ENCODE measurements around the gene ARHGEF39.
"Not testable (repeated sequence)": the region's sequence is repeated elsewhere in the genome, so short reads cannot be mapped to it uniquely, and the experiment has no call there.

ARHGEF39 gene

GRCh38 chr9:35649431-35650340 lies 15.3 kb downstream of the ARHGEF39 start:
- DNase-seq, result no peak

GRCh38 chr9:35646533-35647265 lies 18.3 kb downstream of the ARHGEF39 start:
- DNase-seq, result peak; percentile 80

DNA sequence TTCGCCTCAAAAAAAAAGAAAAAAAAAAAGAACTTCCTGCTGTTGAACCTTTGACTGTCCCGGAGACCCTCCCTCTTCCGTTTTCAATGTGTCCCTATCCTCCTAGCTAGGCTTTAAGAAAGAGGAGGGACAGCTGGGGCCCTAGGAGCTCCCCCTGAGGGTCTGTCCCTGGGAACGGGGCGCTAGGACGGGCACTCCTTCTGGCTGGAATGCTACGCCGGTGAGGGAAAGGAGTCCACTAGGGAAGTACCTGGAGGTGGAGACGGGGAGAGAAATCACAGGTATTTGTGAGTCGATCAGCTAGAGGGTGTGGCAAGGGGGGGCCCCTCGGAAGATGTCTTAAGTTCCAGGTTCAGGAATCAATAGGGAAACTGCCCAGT lies 18.9 kb downstream of the ARHGEF39 start:
- peak; percentile 59 for DNase-seq

DNA sequence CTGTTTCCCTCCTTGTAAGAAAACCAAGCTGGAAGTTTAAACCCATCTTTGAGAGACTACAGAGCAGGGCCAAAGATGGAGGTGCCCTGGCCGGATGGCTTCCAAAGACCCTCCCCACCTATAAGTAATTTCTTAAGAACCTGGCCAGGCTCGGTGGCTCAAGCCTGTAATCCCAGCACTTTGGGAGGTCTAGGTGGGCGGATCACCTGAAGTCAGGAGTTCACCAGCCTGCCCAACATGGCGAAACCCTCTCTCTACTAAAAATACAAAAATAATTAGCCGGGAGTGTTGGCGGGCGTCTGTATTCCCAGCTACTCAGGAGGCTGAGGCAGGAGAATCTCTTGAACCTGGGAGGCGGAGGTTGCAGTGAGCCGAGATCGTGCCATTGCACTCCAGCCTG lies 19.3 kb downstream of the ARHGEF39 start:
- DNase-seq, result not testable (repeated sequence)

DNA sequence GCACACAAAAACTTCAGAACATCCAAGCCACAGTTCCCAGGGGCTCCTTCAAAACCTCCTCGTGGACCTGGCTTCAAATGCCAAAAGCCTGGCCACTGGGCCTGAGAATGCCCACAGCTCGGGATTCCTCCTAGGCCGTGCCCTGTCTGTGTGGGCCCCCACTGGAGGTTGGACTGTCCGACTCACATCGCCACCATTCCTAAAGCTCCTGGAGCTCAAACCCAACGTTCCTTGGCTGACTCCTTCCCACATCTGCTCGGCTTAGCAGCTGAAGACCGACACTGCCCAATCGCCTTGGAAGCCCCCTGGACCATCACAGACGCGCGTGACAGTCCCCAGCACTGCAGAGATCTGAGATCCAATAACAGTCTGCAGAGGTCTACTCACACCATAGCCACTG lies 21.9 kb downstream of the ARHGEF39 start:
- no peak for DNase-seq

DNA sequence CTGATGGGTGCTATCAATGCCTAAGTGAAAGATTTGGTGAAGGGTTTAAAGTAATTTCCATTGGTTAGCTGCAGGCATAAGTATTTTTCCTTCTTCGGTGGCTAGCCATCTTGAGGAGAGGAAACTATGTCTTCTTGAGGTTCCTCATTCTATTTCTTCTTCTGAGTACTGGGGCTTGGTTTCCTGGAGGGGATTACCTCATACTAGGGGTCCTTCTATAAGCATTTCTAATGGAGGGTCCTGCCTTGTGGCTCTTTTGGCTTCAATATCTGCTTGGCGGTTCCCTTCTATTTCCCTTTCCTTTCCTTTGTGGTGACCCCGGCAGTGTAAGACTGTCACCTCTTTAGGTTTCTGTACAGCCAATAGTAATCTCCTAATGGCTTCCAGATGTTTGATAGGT lies 23.5 kb downstream of the ARHGEF39 start:
- DNase-seq, result not testable (repeated sequence)

- DNase-seq, result not testable (repeated sequence)
Observed at GRCh38 chr9:35640431-35640830, 24.6 kb downstream of the ARHGEF39 start.

GRCh38 chr9:35639631-35640030 lies 25.4 kb downstream of the ARHGEF39 start:
- DNase-seq, result no peak

DNA sequence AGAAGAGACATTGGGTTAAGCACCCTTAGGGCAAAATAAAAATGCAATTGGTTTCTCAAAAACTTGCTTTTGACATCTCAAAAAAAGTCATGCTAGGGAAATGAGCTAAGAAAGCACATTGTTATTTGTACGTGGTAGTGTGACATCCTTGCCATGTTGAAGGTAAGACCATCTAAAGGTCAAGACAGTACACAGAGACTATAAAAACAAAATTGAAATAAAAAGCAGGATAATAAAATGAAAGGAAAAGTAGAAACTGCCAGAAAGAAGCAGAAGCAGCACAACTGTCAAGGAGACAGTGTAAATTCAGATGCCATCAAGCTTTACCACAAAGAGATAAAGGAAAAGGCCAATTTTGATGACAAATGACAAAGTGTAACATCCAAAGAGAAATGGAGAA lies 25.8 kb downstream of the ARHGEF39 start:
- not testable (repeated sequence) for DNase-seq

DNA sequence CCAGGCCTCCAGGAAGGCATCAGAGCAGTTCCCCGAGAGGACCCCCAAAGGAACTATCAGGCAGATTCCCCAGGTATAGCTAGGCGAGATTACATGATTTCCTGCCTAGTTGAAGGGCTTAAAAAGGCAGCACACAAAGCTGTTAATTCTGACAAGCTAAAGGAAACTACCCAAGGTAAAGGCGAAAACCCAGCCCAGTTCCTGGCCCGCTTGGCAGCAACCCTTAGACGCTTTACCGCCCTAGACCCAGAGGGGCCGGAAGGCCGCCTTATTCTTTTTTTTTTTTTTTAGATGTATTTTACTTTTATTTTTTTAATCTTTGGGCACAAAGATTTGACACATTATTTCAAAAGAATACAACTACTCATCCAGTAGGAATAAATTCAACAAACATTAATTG lies 26.2 kb downstream of the ARHGEF39 start:
- DNase-seq, result not testable (repeated sequence)

DNA sequence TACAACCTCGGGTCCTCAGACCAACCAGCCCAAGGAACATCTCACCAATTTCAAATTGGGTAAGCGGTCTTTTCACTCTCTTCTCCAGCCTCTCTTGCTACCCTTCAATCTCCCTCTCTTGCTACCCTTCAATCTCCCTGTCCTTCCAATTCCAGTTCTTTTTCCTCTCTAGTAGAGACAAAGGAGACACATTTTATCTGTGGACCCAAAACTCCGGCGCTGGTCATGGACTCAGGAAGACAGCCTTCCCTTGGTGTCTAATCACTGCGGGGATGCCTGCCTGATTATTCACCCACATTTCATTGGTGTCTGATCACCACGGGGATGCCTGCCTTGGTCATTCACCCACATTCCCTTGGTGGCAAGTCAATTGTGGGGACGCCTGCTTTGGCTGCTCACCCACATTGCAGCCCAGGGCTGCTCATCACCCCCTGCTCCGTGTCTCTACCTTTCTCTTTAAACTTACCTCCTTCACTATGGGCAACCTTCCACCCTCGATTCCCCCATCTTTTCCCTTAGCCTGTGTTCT lies 27.5 kb downstream of the ARHGEF39 start:
- DNase-seq, result not testable (repeated sequence)

- not testable (repeated sequence) for DNase-seq
Observed at GRCh38 chr9:35636877-35637246, 28.1 kb downstream of the ARHGEF39 start.

- no peak for DNase-seq
Observed at GRCh38 chr9:35636135-35636876, 28.7 kb downstream of the ARHGEF39 start.

DNA sequence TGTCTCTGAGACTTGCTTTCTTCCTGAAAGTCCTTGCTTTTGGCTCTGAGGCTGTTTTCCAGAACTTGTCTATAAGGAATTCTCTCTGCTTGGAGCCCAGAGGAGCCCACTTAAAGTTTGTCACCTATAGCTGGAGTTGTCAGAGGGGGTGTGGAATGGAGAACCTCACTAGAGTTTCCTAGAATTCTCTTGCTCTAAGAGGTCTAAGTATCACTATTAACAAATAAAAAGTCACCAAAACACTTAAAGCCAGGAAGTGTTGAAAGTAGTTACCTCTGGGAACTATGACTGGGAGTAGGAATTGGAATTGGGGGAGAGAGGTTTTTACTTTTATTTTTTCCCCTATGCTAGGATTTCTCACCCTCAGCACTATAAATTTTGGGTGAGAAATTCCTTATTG lies 29.3 kb downstream of the ARHGEF39 start:
- DNase-seq, result no peak

DNA sequence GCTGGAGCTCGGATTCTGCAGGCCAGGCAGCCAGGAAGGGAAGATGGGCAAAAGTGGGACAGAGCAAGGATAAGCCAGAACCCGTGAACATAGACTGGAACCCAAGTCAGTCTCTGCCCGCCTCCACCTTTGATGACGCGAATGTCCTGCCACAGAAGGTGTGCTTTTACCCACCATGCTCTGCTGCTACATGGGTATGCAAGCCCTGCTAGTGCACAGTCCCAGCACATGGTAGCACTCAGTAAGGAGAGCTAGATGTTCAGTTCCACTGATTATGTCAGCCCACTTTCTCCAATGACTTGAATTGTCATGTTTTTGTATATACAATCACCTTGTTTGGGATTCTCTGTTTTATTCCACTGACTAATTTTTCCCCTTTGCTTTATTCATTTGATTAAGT lies 35.4 kb downstream of the ARHGEF39 start:
- no peak for DNase-seq

DNA sequence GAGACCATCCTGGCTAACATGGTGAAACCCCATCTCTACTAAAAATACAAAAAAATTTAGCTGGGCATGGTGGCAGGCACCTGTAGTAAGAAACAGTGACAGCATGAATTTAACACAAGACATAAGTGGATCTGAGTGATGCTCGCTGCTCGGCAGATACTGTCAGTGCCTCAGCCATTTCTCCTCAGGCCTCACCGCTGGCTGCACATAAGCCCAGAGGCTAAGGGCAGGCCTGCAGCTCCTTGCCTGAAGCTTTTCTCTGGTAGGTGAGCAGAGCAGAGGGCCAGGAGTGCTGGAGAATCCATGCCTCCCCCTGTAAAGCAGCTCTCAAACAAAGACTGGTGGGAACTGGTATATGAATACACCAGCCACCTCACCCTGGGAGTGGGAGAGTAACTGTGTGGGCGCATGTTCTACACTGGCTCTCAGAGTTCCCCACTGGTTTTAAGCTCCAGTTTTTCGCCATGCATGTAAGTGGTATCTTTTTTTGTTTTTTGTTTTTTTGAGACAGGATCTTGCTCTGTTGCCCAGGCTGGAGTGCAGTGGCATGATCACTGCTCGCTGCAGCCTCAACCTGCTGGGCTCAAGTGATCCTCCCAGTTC lies 36.5 kb downstream of the ARHGEF39 start:
- no peak for DNase-seq

DNA sequence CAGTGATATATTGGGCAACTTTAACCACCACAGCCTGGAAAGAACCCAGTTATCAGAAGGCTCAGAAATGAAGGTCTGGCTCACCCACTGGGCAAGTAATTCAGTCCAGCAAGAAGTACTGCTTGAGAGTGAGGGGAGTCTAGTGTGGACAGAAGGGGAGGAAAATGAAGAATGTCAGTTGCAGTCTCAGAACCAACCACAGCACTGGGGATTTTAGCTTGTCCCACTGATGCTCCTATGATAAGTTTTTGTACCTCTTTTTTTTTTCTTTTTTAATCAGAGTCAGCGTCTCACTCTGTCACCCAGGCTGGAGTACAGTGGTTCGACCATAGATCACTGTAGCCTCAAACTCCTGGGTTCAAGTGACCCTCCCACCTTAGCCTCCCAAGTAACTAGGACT lies 37.4 kb downstream of the ARHGEF39 start:
- no peak for DNase-seq

- DNase-seq, result no peak
Observed at GRCh38 chr9:35619800-35620158, 45.2 kb downstream of the ARHGEF39 start.

DNA sequence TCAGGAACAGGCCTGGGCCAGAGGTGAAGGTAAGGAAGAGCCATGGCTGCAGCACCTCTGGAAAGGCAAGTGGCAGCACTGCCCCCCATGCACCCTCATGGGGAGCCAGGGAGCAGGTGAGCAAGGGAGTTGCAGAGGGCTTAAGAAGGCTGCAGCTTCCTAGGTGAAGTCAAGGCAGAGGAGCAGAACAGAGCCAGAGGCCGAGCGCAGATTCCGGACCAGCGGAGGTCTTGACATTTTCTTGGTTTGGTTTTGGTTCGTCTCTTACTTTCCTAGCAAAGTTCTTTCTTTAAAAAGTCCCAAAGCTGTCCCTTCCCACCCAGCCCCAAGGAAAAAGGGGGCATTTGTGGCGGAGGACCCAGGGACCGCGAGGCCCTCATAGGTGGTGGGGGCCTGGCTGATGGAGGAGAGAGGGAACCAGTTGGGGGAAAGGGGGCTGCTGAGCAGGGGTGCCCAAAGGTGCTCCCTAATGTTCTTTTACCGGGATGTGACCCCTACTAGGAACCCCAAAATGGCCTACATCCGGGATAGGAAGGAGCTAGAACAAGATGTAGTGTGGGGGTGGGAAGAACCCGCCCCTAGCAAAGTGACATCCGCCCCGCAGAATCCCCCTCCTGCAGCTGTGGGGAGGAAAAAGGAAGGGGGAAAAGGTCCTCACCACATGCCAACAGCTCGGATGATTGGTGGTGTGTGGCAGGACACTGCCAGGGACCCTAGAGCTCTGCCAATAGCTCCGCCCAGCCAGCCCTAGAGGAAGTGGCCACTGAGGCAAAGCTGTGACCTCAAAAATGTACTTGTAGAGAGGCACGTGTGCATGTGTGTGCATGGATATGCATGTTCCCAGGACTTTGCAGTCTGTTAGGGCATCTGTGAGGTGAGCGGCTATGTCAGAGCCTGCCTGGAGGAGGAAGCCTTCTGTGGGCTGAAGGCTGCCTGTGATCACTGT lies 45.9 kb downstream of the ARHGEF39 start:
- DNase-seq, result no peak

GRCh38 chr9:35618325-35618727 lies 46.7 kb downstream of the ARHGEF39 start, which contains the start of gene CD72:
CD72 (minus strand) TSS chr9:35618413; CDS start chr9:35618303, 110 bp downstream.
- no peak for DNase-seq

- no peak for DNase-seq
Observed at GRCh38 chr9:35617548-35617947, 47.4 kb downstream of the ARHGEF39 start.
